HepG2 (cell line): Measurements from ENCODE around the gene HLA-DOA. TPM values are rescaled to one million over a fixed set of nuclear protein-coding genes. Genes with fewer than 3 reads are reported as not detected.
A peak's percentile ranks its signal among the peaks of the same experiment; 100 is the strongest.

ENCODE experiments used
- BRCA1 ChIP-seq: sonication (generic); formaldehyde crosslinking; IDR thresholded peaks from 2 replicates; pipeline ENCODE4 v1.4.0; 2020; ENCODE audit warnings: missing genetic modification reagents
- DPF2 ChIP-seq: sonication (generic); formaldehyde crosslinking; IDR thresholded peaks from 2 replicates; pipeline ENCODE4 v1.4.0; 2020; ENCODE audit warnings: mild to moderate bottlenecking, low read depth, missing genetic modification reagents, borderline replicate concordance
- FOXK2 ChIP-seq: fragments of 450-650 bp; IDR thresholded peaks from 2 replicates; pipeline ENCODE4 v1.6.1; 2016
- RBM39 ChIP-seq: fragments of 200-400 bp; formaldehyde crosslinking; IDR thresholded peaks from one replicate; pipeline ENCODE4 v1.6.1; 2018; ENCODE audit warnings: antibody characterized with exemption, mild to moderate bottlenecking, low read depth, low read length; ENCODE audit not compliant: poor library complexity, severe bottlenecking
- SRSF9 ChIP-seq: fragments of 200-400 bp; formaldehyde crosslinking; IDR thresholded peaks from 2 replicates; pipeline ENCODE4 v1.6.1; 2018; ENCODE audit warnings: borderline replicate concordance, mild to moderate bottlenecking, low read depth, low read length; ENCODE audit not compliant: insufficient read depth, poor library complexity, severe bottlenecking
- TAF15 ChIP-seq: fragments of 200-400 bp; formaldehyde crosslinking; IDR thresholded peaks from one replicate; pipeline ENCODE4 v1.6.1; 2018; ENCODE audit warnings: mild to moderate bottlenecking, low read depth, low read length; ENCODE audit not compliant: poor library complexity, severe bottlenecking
- ZNF12 ChIP-seq: sonication (generic); formaldehyde crosslinking; IDR thresholded peaks from 2 replicates; pipeline ENCODE4 v1.5.0; 2020; ENCODE audit warnings: missing genetic modification reagents
- ZNF160 ChIP-seq: sonication (generic); formaldehyde crosslinking; IDR thresholded peaks from 2 replicates; pipeline ENCODE4 v1.8.0; 2022; ENCODE audit warnings: mild to moderate bottlenecking, inconsistent platforms, missing genetic modification reagents
- ZNF530 ChIP-seq: sonication (generic); formaldehyde crosslinking; IDR thresholded peaks from 2 replicates; pipeline ENCODE4 v1.5.0; 2020; ENCODE audit warnings: low read depth, mild to moderate bottlenecking, missing genetic modification reagents
- ZNF652 ChIP-seq: IDR thresholded peaks from 2 replicates; pipeline ENCODE4 v1.6.1; 2016; ENCODE audit warnings: low read depth, borderline replicate concordance
- polyA plus RNA-seq, 8 experiments: library from polyadenylated mRNA; depleted of rRNA in 3 of 8; stranded (reverse) in 7 of 8; unstranded in 1 of 8; fragments of >200 nt; fragmentation: Illumina TruSeq in 4 of 8; extraction: Trizol in 4 of 8; gene quantifications; 2 replicates each; pipeline versions ENCODE4 v1.2.1 to v1.2.3, GENCODE V29; 2011 to 2016; ENCODE audit warnings: low read depth in 4 of 8, missing spikeins in 1 of 8, mixed read lengths in 1 of 8; ENCODE audit not compliant: insufficient read depth in 1 of 8
- total RNA-seq, 5 experiments: library from RNA; depleted of rRNA; stranded (reverse); fragments of >200 nt; fragmentation: Illumina TruSeq; extraction: Trizol; gene quantifications; 2 replicates each; pipeline ENCODE4 v1.2.3, GENCODE V29; 2016; ENCODE audit warnings: low read depth in 1 of 5
- TF ChIP-seq, protein P1 (sequence below), 2 experiments: IDR thresholded peaks; 2 replicates each; pipeline ENCODE4 v1.6.1; 2011 to 2012; ENCODE audit warnings: low read length in 2 of 2, borderline replicate concordance in 1 of 2, low read depth in 1 of 2, mild to moderate bottlenecking in 1 of 2, moderate library complexity in 1 of 2
- TF ChIP-seq, protein P2 (sequence below): IDR thresholded peaks from 2 replicates; pipeline ENCODE4 v1.6.1; 2016
- TF ChIP-seq, protein P3 (sequence below): IDR thresholded peaks from 2 replicates; pipeline ENCODE4 v1.6.1; 2018; ENCODE audit warnings: missing genetic modification reagents
- TF ChIP-seq, protein P4 (sequence below): fragments of 450-650 bp; IDR thresholded peaks from 2 replicates; pipeline ENCODE4 v1.6.1; 2017; ENCODE audit warnings: mild to moderate bottlenecking
- TF ChIP-seq, protein P5 (sequence below): IDR thresholded peaks from 2 replicates; pipeline ENCODE4 v1.6.1; 2012; ENCODE audit warnings: inconsistent platforms
- TF ChIP-seq, protein P6 (sequence below): sonication (generic); formaldehyde crosslinking; IDR thresholded peaks from 2 replicates; pipeline ENCODE4 v1.4.0; 2020; ENCODE audit warnings: missing genetic modification reagents; ENCODE audit errors: not compliant biosample characterization
- TF ChIP-seq, protein P7 (sequence below): sonication (generic); formaldehyde crosslinking; conservative IDR thresholded peaks from 2 replicates; pipeline ENCODE4 v1.8.1; 2023; ENCODE audit warnings: missing genetic modification reagents

The HLA-DOA gene
- total and polyA plus RNA-seq, 2 of the 13 experiments (the other 11 are each of a cell fraction or from before 2014, with no cell fraction given): 0.03 to 0.09 TPM

DNA sequence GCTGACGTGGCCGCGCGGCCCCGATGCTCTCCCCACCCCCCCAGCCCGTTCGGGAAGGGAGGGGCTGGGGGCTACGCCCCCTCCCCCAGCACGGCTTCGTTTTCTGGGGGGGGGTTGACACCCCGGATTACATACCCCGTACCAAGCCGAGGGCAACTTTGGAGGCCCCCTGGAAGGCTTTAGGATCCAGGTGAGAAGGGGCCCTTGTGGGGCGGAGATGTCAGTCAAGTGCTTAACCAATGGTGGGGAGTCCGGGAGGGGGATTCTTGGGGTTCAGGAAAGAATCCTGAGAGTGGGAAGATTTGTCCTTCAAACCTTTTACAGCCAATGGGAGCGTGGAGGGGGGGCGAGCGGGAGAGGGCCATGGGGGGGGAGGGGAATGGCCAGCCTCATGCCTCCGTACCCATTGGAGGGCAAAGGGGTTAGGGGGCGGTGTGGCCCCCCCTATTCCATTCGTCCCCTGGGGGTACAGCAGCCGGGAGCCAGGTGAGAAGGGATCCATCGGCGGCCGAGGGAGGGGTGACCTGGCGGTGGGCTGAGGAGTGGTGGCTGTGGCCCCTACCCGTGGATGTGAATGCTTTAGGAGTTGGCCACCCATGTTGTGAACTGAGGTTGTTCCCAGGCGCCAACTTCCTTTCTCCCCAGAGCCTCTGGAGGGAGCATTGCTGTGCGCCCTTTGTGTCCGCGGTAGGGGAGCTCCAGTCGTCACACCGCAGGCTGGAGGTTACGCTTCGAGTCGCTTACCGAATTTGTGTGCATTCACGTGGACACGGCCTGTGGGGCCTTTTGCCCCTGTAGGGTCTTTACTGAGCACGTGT, 40.3 kb downstream of the HLA-DOA start (continued):
- TF ChIP-seq, protein P1, sequence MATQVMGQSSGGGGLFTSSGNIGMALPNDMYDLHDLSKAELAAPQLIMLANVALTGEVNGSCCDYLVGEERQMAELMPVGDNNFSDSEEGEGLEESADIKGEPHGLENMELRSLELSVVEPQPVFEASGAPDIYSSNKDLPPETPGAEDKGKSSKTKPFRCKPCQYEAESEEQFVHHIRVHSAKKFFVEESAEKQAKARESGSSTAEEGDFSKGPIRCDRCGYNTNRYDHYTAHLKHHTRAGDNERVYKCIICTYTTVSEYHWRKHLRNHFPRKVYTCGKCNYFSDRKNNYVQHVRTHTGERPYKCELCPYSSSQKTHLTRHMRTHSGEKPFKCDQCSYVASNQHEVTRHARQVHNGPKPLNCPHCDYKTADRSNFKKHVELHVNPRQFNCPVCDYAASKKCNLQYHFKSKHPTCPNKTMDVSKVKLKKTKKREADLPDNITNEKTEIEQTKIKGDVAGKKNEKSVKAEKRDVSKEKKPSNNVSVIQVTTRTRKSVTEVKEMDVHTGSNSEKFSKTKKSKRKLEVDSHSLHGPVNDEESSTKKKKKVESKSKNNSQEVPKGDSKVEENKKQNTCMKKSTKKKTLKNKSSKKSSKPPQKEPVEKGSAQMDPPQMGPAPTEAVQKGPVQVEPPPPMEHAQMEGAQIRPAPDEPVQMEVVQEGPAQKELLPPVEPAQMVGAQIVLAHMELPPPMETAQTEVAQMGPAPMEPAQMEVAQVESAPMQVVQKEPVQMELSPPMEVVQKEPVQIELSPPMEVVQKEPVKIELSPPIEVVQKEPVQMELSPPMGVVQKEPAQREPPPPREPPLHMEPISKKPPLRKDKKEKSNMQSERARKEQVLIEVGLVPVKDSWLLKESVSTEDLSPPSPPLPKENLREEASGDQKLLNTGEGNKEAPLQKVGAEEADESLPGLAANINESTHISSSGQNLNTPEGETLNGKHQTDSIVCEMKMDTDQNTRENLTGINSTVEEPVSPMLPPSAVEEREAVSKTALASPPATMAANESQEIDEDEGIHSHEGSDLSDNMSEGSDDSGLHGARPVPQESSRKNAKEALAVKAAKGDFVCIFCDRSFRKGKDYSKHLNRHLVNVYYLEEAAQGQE (IDR thresholded peaks at IDR 0.05; ENCODE audit: borderline replicate concordance in 1 of 2, low read depth in 1 of 2, low read length in 2 of 2): no peak
- TF ChIP-seq, protein P2, sequence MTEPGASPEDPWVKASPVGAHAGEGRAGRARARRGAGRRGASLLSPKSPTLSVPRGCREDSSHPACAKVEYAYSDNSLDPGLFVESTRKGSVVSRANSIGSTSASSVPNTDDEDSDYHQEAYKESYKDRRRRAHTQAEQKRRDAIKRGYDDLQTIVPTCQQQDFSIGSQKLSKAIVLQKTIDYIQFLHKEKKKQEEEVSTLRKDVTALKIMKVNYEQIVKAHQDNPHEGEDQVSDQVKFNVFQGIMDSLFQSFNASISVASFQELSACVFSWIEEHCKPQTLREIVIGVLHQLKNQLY (CRISPR knock-in tag): no peak
- TF ChIP-seq ZNF160: 0 out of 2 replicates have a peak, but pooled peaks have one; percentile 77
- TF ChIP-seq, protein P3, sequence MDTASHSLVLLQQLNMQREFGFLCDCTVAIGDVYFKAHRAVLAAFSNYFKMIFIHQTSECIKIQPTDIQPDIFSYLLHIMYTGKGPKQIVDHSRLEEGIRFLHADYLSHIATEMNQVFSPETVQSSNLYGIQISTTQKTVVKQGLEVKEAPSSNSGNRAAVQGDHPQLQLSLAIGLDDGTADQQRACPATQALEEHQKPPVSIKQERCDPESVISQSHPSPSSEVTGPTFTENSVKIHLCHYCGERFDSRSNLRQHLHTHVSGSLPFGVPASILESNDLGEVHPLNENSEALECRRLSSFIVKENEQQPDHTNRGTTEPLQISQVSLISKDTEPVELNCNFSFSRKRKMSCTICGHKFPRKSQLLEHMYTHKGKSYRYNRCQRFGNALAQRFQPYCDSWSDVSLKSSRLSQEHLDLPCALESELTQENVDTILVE (CRISPR knock-in tag): peak; percentile 38
- peak; percentile 40; the same call in 1 of the 2 replicates for TF ChIP-seq ZNF12 (CRISPR knock-in tag)
- TF ChIP-seq ZNF652: no peak
- TF ChIP-seq, protein P4, sequence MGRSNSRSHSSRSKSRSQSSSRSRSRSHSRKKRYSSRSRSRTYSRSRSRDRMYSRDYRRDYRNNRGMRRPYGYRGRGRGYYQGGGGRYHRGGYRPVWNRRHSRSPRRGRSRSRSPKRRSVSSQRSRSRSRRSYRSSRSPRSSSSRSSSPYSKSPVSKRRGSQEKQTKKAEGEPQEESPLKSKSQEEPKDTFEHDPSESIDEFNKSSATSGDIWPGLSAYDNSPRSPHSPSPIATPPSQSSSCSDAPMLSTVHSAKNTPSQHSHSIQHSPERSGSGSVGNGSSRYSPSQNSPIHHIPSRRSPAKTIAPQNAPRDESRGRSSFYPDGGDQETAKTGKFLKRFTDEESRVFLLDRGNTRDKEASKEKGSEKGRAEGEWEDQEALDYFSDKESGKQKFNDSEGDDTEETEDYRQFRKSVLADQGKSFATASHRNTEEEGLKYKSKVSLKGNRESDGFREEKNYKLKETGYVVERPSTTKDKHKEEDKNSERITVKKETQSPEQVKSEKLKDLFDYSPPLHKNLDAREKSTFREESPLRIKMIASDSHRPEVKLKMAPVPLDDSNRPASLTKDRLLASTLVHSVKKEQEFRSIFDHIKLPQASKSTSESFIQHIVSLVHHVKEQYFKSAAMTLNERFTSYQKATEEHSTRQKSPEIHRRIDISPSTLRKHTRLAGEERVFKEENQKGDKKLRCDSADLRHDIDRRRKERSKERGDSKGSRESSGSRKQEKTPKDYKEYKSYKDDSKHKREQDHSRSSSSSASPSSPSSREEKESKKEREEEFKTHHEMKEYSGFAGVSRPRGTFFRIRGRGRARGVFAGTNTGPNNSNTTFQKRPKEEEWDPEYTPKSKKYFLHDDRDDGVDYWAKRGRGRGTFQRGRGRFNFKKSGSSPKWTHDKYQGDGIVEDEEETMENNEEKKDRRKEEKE: no peak
- TF ChIP-seq FOXK2: peak; percentile 50; the same call in 1 of the 2 replicates
- TF ChIP-seq DPF2 (CRISPR knock-in tag): no peak
- no peak for TF ChIP-seq SRSF9
- peak; percentile 58 for TF ChIP-seq RBM39
- peak; percentile 73; the same call in 1 of the 2 replicates for TF ChIP-seq BRCA1
- TF ChIP-seq, protein P5, sequence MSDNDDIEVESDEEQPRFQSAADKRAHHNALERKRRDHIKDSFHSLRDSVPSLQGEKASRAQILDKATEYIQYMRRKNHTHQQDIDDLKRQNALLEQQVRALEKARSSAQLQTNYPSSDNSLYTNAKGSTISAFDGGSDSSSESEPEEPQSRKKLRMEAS: no peak
- TF ChIP-seq, protein P6, sequence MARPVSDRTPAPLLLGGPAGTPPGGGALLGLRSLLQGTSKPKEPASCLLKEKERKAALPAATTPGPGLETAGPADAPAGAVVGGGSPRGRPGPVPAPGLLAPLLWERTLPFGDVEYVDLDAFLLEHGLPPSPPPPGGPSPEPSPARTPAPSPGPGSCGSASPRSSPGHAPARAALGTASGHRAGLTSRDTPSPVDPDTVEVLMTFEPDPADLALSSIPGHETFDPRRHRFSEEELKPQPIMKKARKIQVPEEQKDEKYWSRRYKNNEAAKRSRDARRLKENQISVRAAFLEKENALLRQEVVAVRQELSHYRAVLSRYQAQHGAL (CRISPR knock-in tag): no peak
- TF ChIP-seq TAF15: peak; percentile 34
- TF ChIP-seq, protein P7, sequence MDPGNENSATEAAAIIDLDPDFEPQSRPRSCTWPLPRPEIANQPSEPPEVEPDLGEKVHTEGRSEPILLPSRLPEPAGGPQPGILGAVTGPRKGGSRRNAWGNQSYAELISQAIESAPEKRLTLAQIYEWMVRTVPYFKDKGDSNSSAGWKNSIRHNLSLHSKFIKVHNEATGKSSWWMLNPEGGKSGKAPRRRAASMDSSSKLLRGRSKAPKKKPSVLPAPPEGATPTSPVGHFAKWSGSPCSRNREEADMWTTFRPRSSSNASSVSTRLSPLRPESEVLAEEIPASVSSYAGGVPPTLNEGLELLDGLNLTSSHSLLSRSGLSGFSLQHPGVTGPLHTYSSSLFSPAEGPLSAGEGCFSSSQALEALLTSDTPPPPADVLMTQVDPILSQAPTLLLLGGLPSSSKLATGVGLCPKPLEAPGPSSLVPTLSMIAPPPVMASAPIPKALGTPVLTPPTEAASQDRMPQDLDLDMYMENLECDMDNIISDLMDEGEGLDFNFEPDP: no peak
- TF ChIP-seq ZNF530 (CRISPR knock-in tag): no peak
